GM12872 (cell line): ENCODE results near the gene ZNF76.

ENCODE experiments used
- TF ChIP-seq, protein P1 (sequence below): IDR thresholded peaks from 3 replicates; pipeline ENCODE4 v1.5.1; 2011; ENCODE audit warnings: low read depth, mild to moderate bottlenecking, low read length, moderate library complexity; ENCODE audit not compliant: insufficient read depth

Gene ZNF76

DNA sequence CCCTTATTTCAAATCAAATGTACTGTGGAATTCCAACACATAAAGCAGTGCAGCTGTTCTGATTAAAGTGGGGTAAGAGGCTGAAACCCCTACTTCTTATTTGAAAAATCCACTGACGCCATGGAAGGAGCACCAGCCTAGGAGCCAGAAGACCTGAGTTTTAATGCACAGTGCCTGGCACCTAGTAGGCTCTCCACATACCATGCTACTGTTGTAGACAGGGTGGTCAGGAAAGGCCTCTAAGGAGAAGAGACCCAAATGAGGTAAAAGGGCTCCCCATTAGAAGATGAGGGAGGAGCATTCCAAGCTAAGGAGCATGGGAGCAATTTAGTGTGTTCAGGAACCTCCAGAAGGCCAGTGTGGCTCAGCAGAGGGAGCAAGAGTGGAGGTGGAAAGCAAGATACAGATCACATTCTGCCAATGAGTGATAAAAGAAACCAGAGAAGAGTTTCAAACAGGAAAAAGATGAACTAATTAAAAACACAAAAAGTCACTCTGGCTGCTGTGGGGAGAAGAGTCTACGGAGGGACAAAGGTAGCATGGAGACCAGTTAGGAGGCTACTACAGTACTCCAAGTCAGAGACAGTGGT, 11.8 kb upstream of the ZNF76 start:
- TF ChIP-seq, protein P1, sequence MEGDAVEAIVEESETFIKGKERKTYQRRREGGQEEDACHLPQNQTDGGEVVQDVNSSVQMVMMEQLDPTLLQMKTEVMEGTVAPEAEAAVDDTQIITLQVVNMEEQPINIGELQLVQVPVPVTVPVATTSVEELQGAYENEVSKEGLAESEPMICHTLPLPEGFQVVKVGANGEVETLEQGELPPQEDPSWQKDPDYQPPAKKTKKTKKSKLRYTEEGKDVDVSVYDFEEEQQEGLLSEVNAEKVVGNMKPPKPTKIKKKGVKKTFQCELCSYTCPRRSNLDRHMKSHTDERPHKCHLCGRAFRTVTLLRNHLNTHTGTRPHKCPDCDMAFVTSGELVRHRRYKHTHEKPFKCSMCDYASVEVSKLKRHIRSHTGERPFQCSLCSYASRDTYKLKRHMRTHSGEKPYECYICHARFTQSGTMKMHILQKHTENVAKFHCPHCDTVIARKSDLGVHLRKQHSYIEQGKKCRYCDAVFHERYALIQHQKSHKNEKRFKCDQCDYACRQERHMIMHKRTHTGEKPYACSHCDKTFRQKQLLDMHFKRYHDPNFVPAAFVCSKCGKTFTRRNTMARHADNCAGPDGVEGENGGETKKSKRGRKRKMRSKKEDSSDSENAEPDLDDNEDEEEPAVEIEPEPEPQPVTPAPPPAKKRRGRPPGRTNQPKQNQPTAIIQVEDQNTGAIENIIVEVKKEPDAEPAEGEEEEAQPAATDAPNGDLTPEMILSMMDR: 0 out of 3 replicates have a peak, but pooled peaks have one; percentile 16

DNA sequence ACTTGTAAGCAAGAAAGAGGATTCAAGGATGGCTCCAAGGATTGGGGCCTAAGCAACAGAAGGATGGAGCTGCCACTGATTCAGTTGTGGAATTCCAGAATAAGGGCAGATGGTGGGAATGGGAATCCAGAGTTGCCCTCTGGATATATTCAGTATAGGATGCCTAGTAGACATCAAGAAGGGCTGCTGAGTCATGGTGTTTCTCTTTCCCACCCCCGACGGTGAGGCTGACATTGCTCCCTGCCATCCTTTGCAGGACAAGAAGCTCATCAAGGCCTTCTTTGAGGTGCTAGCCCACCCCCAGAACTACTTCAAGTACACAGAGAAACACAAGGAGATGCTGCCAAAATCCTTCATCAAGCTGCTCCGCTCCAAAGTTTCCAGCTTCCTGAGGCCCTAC, 11.2 kb upstream of the ZNF76 start:
- TF ChIP-seq, protein P1: no peak

DNA sequence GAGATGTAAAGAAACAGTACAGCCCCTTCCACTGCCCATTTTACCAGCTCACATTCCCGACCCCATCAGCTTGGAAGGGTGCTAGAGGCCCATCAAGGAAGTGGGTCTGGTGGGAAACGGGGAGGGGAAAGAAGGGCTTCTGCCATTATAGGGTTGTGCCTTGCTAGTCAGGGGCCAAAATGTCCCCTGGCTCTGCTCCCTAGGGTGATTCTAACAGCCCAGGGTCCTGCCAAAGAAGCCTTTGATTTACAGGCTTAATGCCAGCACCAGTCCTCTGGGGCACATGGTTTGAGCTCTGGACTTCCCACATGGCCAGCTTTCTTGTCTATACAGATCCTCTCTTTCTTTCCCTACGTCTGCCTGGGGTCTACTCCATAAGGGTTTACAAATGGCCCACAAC, 10.6 kb upstream of the ZNF76 start:
- TF ChIP-seq, protein P1: no peak

DNA sequence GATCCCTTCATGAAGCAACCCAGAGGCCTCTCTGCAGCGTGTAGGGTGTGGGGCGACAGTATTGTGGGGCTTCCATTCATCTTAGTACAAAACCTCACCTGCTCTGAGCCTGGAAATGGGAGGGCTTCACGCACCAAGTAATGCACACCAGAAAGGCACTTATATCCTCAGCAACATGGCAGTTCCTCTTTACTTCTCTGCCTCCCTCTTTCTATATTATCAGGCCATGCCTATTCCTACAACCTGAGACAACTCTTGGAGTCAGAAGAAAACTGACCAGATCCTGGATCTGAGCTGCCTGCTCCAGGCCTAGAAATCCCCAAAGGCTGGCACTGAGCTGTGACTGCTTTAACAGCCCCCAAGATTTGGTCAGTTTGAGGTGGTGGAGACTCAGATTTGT, 7.6 kb upstream of the ZNF76 start:
- TF ChIP-seq, protein P1: no peak

DNA sequence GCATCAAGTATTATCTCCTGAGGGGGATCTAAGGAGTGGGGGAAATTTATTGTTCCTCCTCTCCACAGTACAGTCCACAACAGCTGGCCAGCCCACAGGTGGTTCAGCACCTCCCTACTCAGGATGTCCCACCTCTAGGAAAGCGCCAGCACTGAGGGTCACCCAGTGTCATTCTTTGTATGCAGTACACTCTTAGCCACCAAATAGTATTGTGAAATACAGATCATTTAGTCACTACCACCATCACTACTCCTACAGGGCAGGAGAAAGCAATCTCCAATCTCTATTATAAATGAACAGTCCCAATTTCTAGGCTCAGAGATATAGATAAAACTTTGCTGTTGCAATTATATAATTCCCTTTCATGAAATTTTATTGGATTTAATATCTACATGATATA, 6.3 kb upstream of the ZNF76 start:
- TF ChIP-seq, protein P1: no peak

DNA sequence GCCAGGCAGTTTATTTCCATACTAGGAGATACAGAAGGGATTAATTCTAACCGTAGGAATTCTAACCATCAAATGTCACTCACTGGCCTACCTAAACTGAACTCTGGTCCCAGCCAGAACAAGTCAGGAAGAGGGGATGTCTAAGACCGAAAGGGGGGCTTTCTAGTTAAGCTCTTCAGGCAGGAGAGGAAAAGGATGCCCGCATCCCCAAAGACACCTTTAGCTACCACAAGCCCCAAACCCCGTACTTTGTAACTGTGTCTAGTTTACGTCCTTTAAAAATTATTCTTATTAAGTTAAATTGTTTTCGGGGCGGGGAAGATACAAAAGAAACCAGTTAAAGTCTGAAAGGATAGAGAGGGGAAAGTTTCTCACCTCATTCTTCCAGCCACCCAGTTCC, 1.2 kb upstream of the ZNF76 start:
- TF ChIP-seq, protein P1: no peak

DNA sequence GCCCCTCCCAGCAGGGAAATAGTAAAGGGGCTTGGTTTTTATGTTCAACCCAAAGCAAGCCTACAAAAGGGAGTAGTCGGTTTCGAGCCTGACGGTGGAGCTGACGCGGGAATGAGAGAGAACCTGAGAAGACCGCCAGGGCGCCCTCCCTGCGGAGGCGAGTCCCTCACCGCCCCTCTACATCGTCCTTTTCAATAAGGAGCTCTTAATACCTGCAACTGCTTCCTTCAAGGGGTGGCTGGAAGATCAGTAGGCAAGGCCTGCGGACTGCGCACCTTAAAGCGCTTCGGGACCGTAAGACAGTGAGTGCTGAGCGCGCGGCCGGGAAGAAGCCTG, 709 bp upstream of the ZNF76 start:
- TF ChIP-seq, protein P1: 0 out of 3 replicates have a peak, but pooled peaks have one; percentile 14
